HG02759 (cell line): ENCODE data around the gene AXIN2.

ENCODE experiments used
- ATAC-seq: cut with Tn5 transposase; IDR thresholded peaks from one replicate; pipeline ENCODE4 v1.9.1; 2021; ENCODE audit warnings: mild to moderate bottlenecking, moderate library complexity; ENCODE audit not compliant: unreplicated experiment

AXIN2 gene

GRCh38 chr17:65556014-65556909, 5.2 kb downstream of the AXIN2 start:
- peak; percentile 42 for ATAC-seq

GRCh38 chr17:65554553-65555223, 6.8 kb downstream of the AXIN2 start:
- no peak for ATAC-seq

GRCh38 chr17:65553646-65554552, 7.5 kb downstream of the AXIN2 start:
- no peak for ATAC-seq

- ATAC-seq: no peak
These were observed 8.3 kb downstream of the AXIN2 start for GRCh38 chr17:65553009-65553645.

- ATAC-seq: no peak
These were observed 9.2 kb downstream of the AXIN2 start for GRCh38 chr17:65552214-65552613.

- no peak for ATAC-seq
These were observed 10.0 kb downstream of the AXIN2 start for GRCh38 chr17:65551267-65552040.

GRCh38 chr17:65550758-65551157, 10.7 kb downstream of the AXIN2 start:
- no peak for ATAC-seq

GRCh38 chr17:65550075-65550662, 11.3 kb downstream of the AXIN2 start:
- no peak for ATAC-seq

- no peak for ATAC-seq
These were observed 13.0 kb downstream of the AXIN2 start for GRCh38 chr17:65548269-65548969.

GRCh38 chr17:65547253-65547670, 14.2 kb downstream of the AXIN2 start:
- ATAC-seq: no peak

GRCh38 chr17:65546579-65546978, 14.9 kb downstream of the AXIN2 start:
- no peak for ATAC-seq

- no peak for ATAC-seq
These were observed 15.5 kb downstream of the AXIN2 start for GRCh38 chr17:65545705-65546523.

- ATAC-seq: no peak
These were observed 16.8 kb downstream of the AXIN2 start for GRCh38 chr17:65544672-65545071.

GRCh38 chr17:65542610-65543009, 18.8 kb downstream of the AXIN2 start:
- no peak for ATAC-seq

- ATAC-seq: no peak
These were observed 19.4 kb downstream of the AXIN2 start for GRCh38 chr17:65542067-65542466.

- no peak for ATAC-seq
These were observed 20.0 kb downstream of the AXIN2 start for GRCh38 chr17:65541453-65541852.

- ATAC-seq: no peak
These were observed 21.7 kb downstream of the AXIN2 start for GRCh38 chr17:65539630-65540266.
